ENCODE data around the gene AGPS. TPM values are rescaled to one million over a fixed set of nuclear protein-coding genes. Genes with fewer than 3 reads are reported as not detected.

AGPS gene
- total and polyA plus RNA-seq, 2 of the 13 experiments (the other 11 are each of a cell fraction or from before 2014, with no cell fraction given), result 39.4 to 99.0 TPM

GRCh38 chr2:177405029-177405692, 12.6 kb downstream of the AGPS start (continued):
- peak; percentile 47; the same call in 1 of the 2 replicates for TF ChIP-seq HNF1A (IDR thresholded peaks at IDR 0.05; ENCODE audit: low read depth)
- TF ChIP-seq HNF1A (CRISPR knock-in tag; IDR thresholded peaks at IDR 0.05; ENCODE audit: borderline replicate concordance), result no peak
- TF ChIP-seq ZNF280B (CRISPR knock-in tag; IDR thresholded peaks at IDR 0.05; ENCODE audit: borderline replicate concordance), result no peak
- no peak for TF ChIP-seq RXRB (CRISPR knock-in tag; IDR thresholded peaks at IDR 0.05; ENCODE audit: borderline replicate concordance)
- TF ChIP-seq ZNF512B (CRISPR knock-in tag; IDR thresholded peaks at IDR 0.05; ENCODE audit: borderline replicate concordance), result no peak
- no peak for TF ChIP-seq ZNF609 (CRISPR knock-in tag; IDR thresholded peaks at IDR 0.05; ENCODE audit: borderline replicate concordance)
- TF ChIP-seq TRAFD1 (CRISPR knock-in tag; IDR thresholded peaks at IDR 0.05; ENCODE audit: borderline replicate concordance), result no peak
- TF ChIP-seq IKZF4 (CRISPR knock-in tag; IDR thresholded peaks at IDR 0.05; ENCODE audit: borderline replicate concordance, low read depth, not compliant biosample characterization), result no peak
- TF ChIP-seq ZNF556 (CRISPR knock-in tag; IDR thresholded peaks at IDR 0.05; ENCODE audit: borderline replicate concordance), result no peak
- no peak for TF ChIP-seq DNMT1 (CRISPR knock-in tag; IDR thresholded peaks at IDR 0.05)
